Mesendoderm (in vitro differentiated cells): ENCODE measurements around the gene AFM.

ENCODE experiments used
- DNase-seq: peaks from one replicate; pipeline ENCODE4 v3.0.0; 2013
- H2AK5ac ChIP-seq: 2 replicates; pipeline ENCODE4 v1.6.1; 2013; ENCODE audit warnings: low read length, inconsistent platforms
- H2BK120ac ChIP-seq: 2 replicates; pipeline ENCODE4 v1.6.1; 2013; ENCODE audit warnings: low read depth, mild to moderate bottlenecking, low read length, moderate library complexity, mixed read lengths
- H2BK15ac ChIP-seq: replicated peaks from 2 replicates; pipeline ENCODE4 v1.6.1; 2013; ENCODE audit warnings: low read depth, mild to moderate bottlenecking, moderate library complexity
- H2BK5ac ChIP-seq: 2 replicates; pipeline ENCODE4 v1.6.1; 2013; ENCODE audit warnings: low read length, inconsistent platforms
- H3K18ac ChIP-seq: 2 replicates; pipeline ENCODE4 v1.6.1; 2013; ENCODE audit warnings: mild to moderate bottlenecking, low read length, mixed read lengths
- H3K23ac ChIP-seq: one replicate; pipeline ENCODE4 v1.6.1; 2013; ENCODE audit warnings: low read length
- H3K27ac ChIP-seq: 2 replicates; pipeline ENCODE4 v1.5.1; 2013; ENCODE audit warnings: low read depth, mild to moderate bottlenecking, inconsistent platforms, low read length, moderate library complexity
- H3K27me3 ChIP-seq: 2 replicates; pipeline ENCODE4 v1.6.1; 2013; ENCODE audit warnings: low read length, control low read depth, mild to moderate bottlenecking, inconsistent platforms; ENCODE audit not compliant: insufficient read depth, poor library complexity
- H3K36me3 ChIP-seq: 2 replicates; pipeline ENCODE4 v1.6.1; 2013; ENCODE audit warnings: low read length, inconsistent platforms; ENCODE audit not compliant: control insufficient read depth, insufficient read depth
- H3K4ac ChIP-seq: one replicate; pipeline ENCODE4 v1.6.1; 2013; ENCODE audit warnings: low read depth, mild to moderate bottlenecking, low read length, moderate library complexity
- H3K4me1 ChIP-seq: 2 replicates; pipeline ENCODE4 v1.6.1; 2013; ENCODE audit warnings: low read depth, low read length, inconsistent platforms; ENCODE audit not compliant: control insufficient read depth
- H3K4me2 ChIP-seq: 2 replicates; pipeline ENCODE4 v1.6.1; 2013; ENCODE audit warnings: low read length
- H3K4me3 ChIP-seq: 2 replicates; pipeline ENCODE4 v1.5.1; 2013; ENCODE audit warnings: mild to moderate bottlenecking, low read length
- H3K56ac ChIP-seq: one replicate; pipeline ENCODE4 v1.6.1; 2013; ENCODE audit warnings: low read length
- H3K79me1 ChIP-seq: 2 replicates; pipeline ENCODE4 v1.6.1; 2013; ENCODE audit warnings: low read length, inconsistent platforms
- H3K79me2 ChIP-seq: 2 replicates; pipeline ENCODE4 v1.6.1; 2013; ENCODE audit warnings: mild to moderate bottlenecking, low read length; ENCODE audit not compliant: control insufficient read depth, insufficient read depth
- H3K9ac ChIP-seq: 2 replicates; pipeline ENCODE4 v1.6.1; 2013; ENCODE audit warnings: low read length, inconsistent platforms
- H4K5ac ChIP-seq: one replicate; pipeline ENCODE4 v1.6.1; 2013; ENCODE audit warnings: low read length
- H4K8ac ChIP-seq: one replicate; pipeline ENCODE4 v1.6.1; 2013; ENCODE audit warnings: low read depth, mild to moderate bottlenecking, control low read depth, low read length, moderate library complexity
- WGBS: extraction: QIAGEN DNeasy Blood & Tissue Kit; methylation state at CpG from one replicate; pipeline ENCODE4 v1.1.7; 2013; ENCODE audit warnings: low lambda C conversion rate, missing lambda C conversion rate; ENCODE audit not compliant: insufficient coverage; ENCODE audit errors: extremely low coverage; 5-methylcytosine and 5-hydroxymethylcytosine counted together

AFM gene

GRCh38 chr4:73435984-73436383, 45.6 kb upstream of the AFM start, which contains the start of gene AFP:
AFP (plus strand) TSS chr4:73436221; CDS start chr4:73436263, 42 bp downstream.
- no peak within 1 kb of the TSS for H2AK5ac ChIP-seq
- no peak within 1 kb of the TSS for H3K18ac ChIP-seq
- H3K36me3 ChIP-seq, result no peaks in the 10 kb centered on the region
- H3K56ac ChIP-seq, result no peak within 1 kb of the TSS
- H3K27me3 ChIP-seq, result no peaks in the 10 kb centered on the region
- no peak within 1 kb of the TSS for H3K4me2 ChIP-seq
- no peak within 1 kb of the TSS for H2BK15ac ChIP-seq
- H3K4me1 ChIP-seq, result peaks cover 5% of the 10 kb centered on the region
- no peak within 1 kb of the TSS for H3K9ac ChIP-seq
- H3K79me2 ChIP-seq, result no peaks in the 10 kb centered on the region
- no peak within 1 kb of the TSS for H3K4ac ChIP-seq
- no peak within 1 kb of the TSS for H2BK5ac ChIP-seq
- H3K23ac ChIP-seq, result no peak within 1 kb of the TSS
- no peak within 1 kb of the TSS for H4K8ac ChIP-seq
- no peak within 1 kb of the TSS for H3K27ac ChIP-seq
- no peak within 1 kb of the TSS for H2BK120ac ChIP-seq
- no peak for DNase-seq
- WGBS, result no CpG with 5 or more reads among the region's 1 CpG
- no peak within 1 kb of the TSS for H3K4me3 ChIP-seq
- no peaks in the 10 kb centered on the region for H3K79me1 ChIP-seq
- no peak within 1 kb of the TSS for H4K5ac ChIP-seq

GRCh38 chr4:73436674-73437557, 44.6 kb upstream of the AFM start:
- no peak overlapping the region for H3K4me2 ChIP-seq
- no peak overlapping the region for H3K4me3 ChIP-seq
- H3K4ac ChIP-seq, result no peak overlapping the region
- no peak overlapping the region for H3K9ac ChIP-seq
- WGBS, result no CpG with 5 or more reads among the region's 3 CpGs
- H4K8ac ChIP-seq, result no peak overlapping the region
- no peak overlapping the region for H4K5ac ChIP-seq
- no peaks in the 10 kb centered on the region for H3K79me1 ChIP-seq
- H3K27me3 ChIP-seq, result no peaks in the 10 kb centered on the region
- no peak for DNase-seq
- H3K23ac ChIP-seq, result no peak overlapping the region
- no peak overlapping the region for H2BK120ac ChIP-seq
- no peaks in the 10 kb centered on the region for H3K36me3 ChIP-seq
- H3K4me1 ChIP-seq, result peaks cover 5% of the 10 kb centered on the region
- H2BK15ac ChIP-seq, result no peak overlapping the region
- no peak overlapping the region for H2AK5ac ChIP-seq
- H2BK5ac ChIP-seq, result no peak overlapping the region
- no peak overlapping the region for H3K27ac ChIP-seq
- no peak overlapping the region for H3K18ac ChIP-seq
- no peaks in the 10 kb centered on the region for H3K79me2 ChIP-seq
- no peak overlapping the region for H3K56ac ChIP-seq

GRCh38 chr4:73437558-73437956, 44.0 kb upstream of the AFM start:
- no peak overlapping the region for H2BK15ac ChIP-seq
- H3K56ac ChIP-seq, result no peak overlapping the region
- peaks cover 2% of the 10 kb centered on the region for H3K4me1 ChIP-seq
- H3K27me3 ChIP-seq, result no peaks in the 10 kb centered on the region
- no peaks in the 10 kb centered on the region for H3K79me2 ChIP-seq
- H3K9ac ChIP-seq, result no peak overlapping the region
- H3K27ac ChIP-seq, result no peak overlapping the region
- no peak overlapping the region for H3K4ac ChIP-seq
- no peak overlapping the region for H3K18ac ChIP-seq
- H2BK5ac ChIP-seq, result no peak overlapping the region
- no peaks in the 10 kb centered on the region for H3K36me3 ChIP-seq
- no peak overlapping the region for H3K4me3 ChIP-seq
- no peak overlapping the region for H2AK5ac ChIP-seq
- H4K8ac ChIP-seq, result no peak overlapping the region
- H3K4me2 ChIP-seq, result no peak overlapping the region
- no peak overlapping the region for H3K23ac ChIP-seq
- no peak overlapping the region for H2BK120ac ChIP-seq
- H3K79me1 ChIP-seq, result no peaks in the 10 kb centered on the region
- DNase-seq, result no peak
- H4K5ac ChIP-seq, result no peak overlapping the region

GRCh38 chr4:73438048-73438447, 43.5 kb upstream of the AFM start:
- no peak overlapping the region for H3K27ac ChIP-seq
- no peak overlapping the region for H3K23ac ChIP-seq
- no peaks in the 10 kb centered on the region for H3K79me2 ChIP-seq
- H3K9ac ChIP-seq, result no peak overlapping the region
- H3K36me3 ChIP-seq, result no peaks in the 10 kb centered on the region
- H3K27me3 ChIP-seq, result no peaks in the 10 kb centered on the region
- H4K5ac ChIP-seq, result no peak overlapping the region
- no peak for DNase-seq
- no peaks in the 10 kb centered on the region for H3K79me1 ChIP-seq
- no peak overlapping the region for H2BK5ac ChIP-seq
- no CpG with 5 or more reads among the region's 1 CpG for WGBS
- H3K4me2 ChIP-seq, result no peak overlapping the region
- H3K4ac ChIP-seq, result no peak overlapping the region
- no peak overlapping the region for H4K8ac ChIP-seq
- H2BK120ac ChIP-seq, result no peak overlapping the region
- no peak overlapping the region for H3K18ac ChIP-seq
- H3K4me3 ChIP-seq, result no peak overlapping the region
- H2AK5ac ChIP-seq, result no peak overlapping the region
- H2BK15ac ChIP-seq, result no peak overlapping the region
- H3K4me1 ChIP-seq, result peaks cover 2% of the 10 kb centered on the region
- H3K56ac ChIP-seq, result no peak overlapping the region

GRCh38 chr4:73438582-73439215, 42.8 kb upstream of the AFM start:
- no peak overlapping the region for H3K27ac ChIP-seq
- H3K4me3 ChIP-seq, result no peak overlapping the region
- no peak overlapping the region for H2BK5ac ChIP-seq

More at GRCh38 chr4:73438582-73439215, 42.8 kb upstream of the AFM start:
- Histone ChIP-seq H3K36me3 (no peaks in the 10 kb centered on the region), H3K4ac (no peak overlapping the region), H3K27me3 (no peaks in the 10 kb centered on the region), H4K5ac (no peak overlapping the region), H2BK120ac (no peak overlapping the region), H3K4me2 (no peak overlapping the region), H3K56ac (no peak overlapping the region), H3K4me1 (peaks cover under 1% of the 10 kb centered on the region), H4K8ac (no peak overlapping the region), H3K18ac (no peak overlapping the region), H3K79me1 (no peaks in the 10 kb centered on the region), H3K9ac (no peak overlapping the region), H3K79me2 (no peaks in the 10 kb centered on the region), H2BK15ac (no peak overlapping the region), H3K23ac (no peak overlapping the region), H2AK5ac (no peak overlapping the region)
- WGBS, result no CpG with 5 or more reads among the region's 2 CpGs
- DNase-seq, result no peak
